Liver (tissue), 3 donors: ENCODE results near the gene CYBA.

Source experiments
- ATF3 ChIP-seq: IDR thresholded peaks from 2 replicates; pipeline ENCODE4 v1.6.1; 2016; ENCODE audit warnings: antibody characterized with exemption
- CTCF ChIP-seq: fragments of 150-350 bp; IDR thresholded peaks from 2 replicates; pipeline ENCODE4 v1.5.1; 2017; ENCODE audit warnings: improper control_type of control experiment, low read depth, low read length; ENCODE audit not compliant: missing input control
- EGR1 ChIP-seq, 2 donors: IDR thresholded peaks; 2 replicates each; pipeline ENCODE4 v1.6.1; 2016 to 2018; ENCODE audit warnings: antibody characterized with exemption in 2 of 2, low read depth in 2 of 2
- JUND ChIP-seq, 2 donors: IDR thresholded peaks; 2 replicates each; pipeline ENCODE4 v1.6.1; 2016; ENCODE audit warnings: antibody characterized with exemption in 2 of 2
- NR2F2 ChIP-seq: IDR thresholded peaks from 2 replicates; pipeline ENCODE4 v1.6.1; 2016; ENCODE audit warnings: antibody characterized with exemption
- RAD21 ChIP-seq, 2 donors: IDR thresholded peaks; 2 replicates each; pipeline ENCODE4 v1.6.1; 2016; ENCODE audit warnings: antibody characterized with exemption in 2 of 2, mild to moderate bottlenecking in 2 of 2
- REST ChIP-seq: IDR thresholded peaks from 2 replicates; pipeline ENCODE4 v1.6.1; 2016; ENCODE audit warnings: antibody characterized with exemption, mild to moderate bottlenecking
- RXRA ChIP-seq, 2 donors: IDR thresholded peaks; 2 replicates each; pipeline ENCODE4 v1.6.1; 2017 to 2018; ENCODE audit warnings: antibody characterized with exemption in 2 of 2, mild to moderate bottlenecking in 1 of 2
- TAF1 ChIP-seq: conservative IDR thresholded peaks from 2 replicates; pipeline ENCODE4 v1.6.1; 2016; ENCODE audit warnings: antibody characterized with exemption, mild to moderate bottlenecking
- YY1 ChIP-seq: IDR thresholded peaks from 2 replicates; pipeline ENCODE4 v1.6.1; 2016; ENCODE audit warnings: antibody characterized with exemption, mild to moderate bottlenecking
- ZBTB33 ChIP-seq: IDR thresholded peaks from 2 replicates; pipeline ENCODE4 v1.6.1; 2016; ENCODE audit warnings: antibody characterized with exemption
- donor health status: healthy.
- donor health status: healthy.

GRCh38 chr16:88593489-88593888 lies 57.4 kb downstream of the CYBA start:
- TF ChIP-seq CTCF (no peak), NR2F2 (no peak), YY1 (no peak), TAF1 (no peak), ZBTB33 (no peak), RAD21 (IDR thresholded peaks at IDR 0.05) (no peak), REST (no peak), ATF3 (no peak), EGR1 (IDR thresholded peaks at IDR 0.05; ENCODE audit: low read depth in 2 of 2) (no peak), RXRA (IDR thresholded peaks at IDR 0.05) (no peak), JUND (IDR thresholded peaks at IDR 0.05) (no peak)
